Measurements from ENCODE around the gene ATG12.
"Not testable (repeated sequence)": the region's sequence is repeated elsewhere in the genome, so short reads cannot be mapped to it uniquely, and the experiment has no call there.

Gene ATG12

GRCh38 chr5:115815693-115816225 lies 25.6 kb downstream of the ATG12 start:
- no peak for TF ChIP-seq CTCF (IDR thresholded peaks at IDR 0.05; ENCODE audit: low read length, missing control alignments)
- peak overlapping the region; percentile 59 for H3K4me3 ChIP-seq (replicated peaks; ENCODE audit: low read depth, low read length)
- DNase-seq (ENCODE audit: low read depth), result no peak

DNA sequence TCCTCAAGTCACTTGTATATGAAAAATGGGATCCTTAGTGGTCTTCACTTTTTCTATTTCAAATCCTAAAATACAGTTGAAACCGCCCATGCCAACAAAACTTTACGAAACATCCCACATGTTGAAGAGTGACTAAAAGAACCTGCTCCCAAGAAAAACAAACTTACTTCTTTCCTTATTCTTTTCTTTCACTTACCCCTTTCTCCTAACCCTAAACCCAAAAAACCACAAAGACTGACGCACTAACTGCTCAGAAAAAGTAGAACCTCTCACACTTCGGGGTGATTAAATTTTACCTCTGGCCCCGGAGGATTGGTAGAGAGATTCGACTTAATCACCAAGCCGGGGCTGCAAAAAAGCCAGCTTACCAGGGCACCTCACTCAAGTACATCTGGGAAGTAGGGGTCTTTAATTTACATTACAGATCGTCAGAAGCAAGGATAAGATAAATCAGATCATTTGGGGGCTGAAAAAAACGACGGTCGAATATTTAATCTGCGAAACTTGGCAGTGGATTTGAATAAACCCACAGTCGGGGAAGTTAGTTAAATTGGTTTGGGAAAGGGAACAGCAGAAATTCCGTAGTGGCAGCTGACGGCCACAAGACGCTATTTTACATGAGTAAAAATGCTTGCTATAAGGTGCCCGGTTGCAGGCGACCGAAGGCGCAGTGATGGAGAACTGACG lies 26.2 kb downstream of the ATG12 start:
- no peak for DNase-seq (ENCODE audit: low read depth)
- no peak for TF ChIP-seq CTCF (IDR thresholded peaks at IDR 0.05; ENCODE audit: low read length, missing control alignments)
- peak overlapping the region; percentile 59 for H3K4me3 ChIP-seq (replicated peaks; ENCODE audit: low read depth, low read length)

- H3K4me3 ChIP-seq (replicated peaks; ENCODE audit: low read depth, low read length), result no peak overlapping the region
- TF ChIP-seq CTCF (IDR thresholded peaks at IDR 0.05; ENCODE audit: low read length, missing control alignments), result no peak
- no peak for DNase-seq (ENCODE audit: low read depth)
These were observed 27.6 kb downstream of the ATG12 start for GRCh38 chr5:115813719-115814118.

DNA sequence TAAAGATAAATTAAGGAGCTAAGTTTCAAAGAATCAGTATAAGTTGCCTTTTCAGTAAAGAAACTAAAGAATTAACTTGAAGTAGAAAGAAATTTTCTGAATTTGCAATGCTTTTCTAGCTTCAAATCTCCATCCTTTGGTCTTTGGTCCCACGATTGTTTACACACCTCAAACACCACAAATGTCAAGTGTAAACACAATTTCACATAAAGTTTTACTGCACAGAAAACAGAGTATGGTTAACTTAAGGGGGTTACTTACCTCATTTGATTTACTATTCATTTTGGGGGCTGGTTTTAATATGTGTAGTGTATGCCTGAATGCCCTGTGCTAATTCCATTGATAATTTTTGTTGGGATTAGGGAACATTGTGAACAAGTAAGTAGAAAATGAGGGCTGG lies 29.0 kb downstream of the ATG12 start:
- H3K4me3 ChIP-seq (replicated peaks; ENCODE audit: low read depth, low read length), result no peak overlapping the region
- no peak for TF ChIP-seq CTCF (IDR thresholded peaks at IDR 0.05; ENCODE audit: low read length, missing control alignments)
- DNase-seq (ENCODE audit: low read depth), result no peak

DNA sequence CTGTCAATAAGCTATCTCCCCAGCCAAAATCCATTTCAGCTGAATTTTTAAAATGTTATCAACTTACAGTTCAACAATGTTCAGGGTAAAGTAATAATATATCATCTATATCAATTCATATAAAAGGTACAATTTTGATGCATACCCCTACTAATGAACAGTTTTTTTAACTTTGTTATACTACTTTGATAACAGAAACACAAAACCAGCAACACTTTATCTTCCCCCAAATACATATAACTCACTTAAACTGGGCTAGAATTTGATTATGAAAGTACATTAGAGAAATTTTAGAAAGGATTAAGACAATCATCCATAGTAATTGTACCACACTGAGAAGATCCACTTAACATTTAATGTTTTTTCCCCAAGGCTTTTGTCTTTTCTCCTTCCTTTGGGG lies 30.0 kb downstream of the ATG12 start:
- TF ChIP-seq CTCF (IDR thresholded peaks at IDR 0.05; ENCODE audit: low read length, missing control alignments), result no peak
- no peak overlapping the region for H3K4me3 ChIP-seq (replicated peaks; ENCODE audit: low read depth, low read length)
- DNase-seq (ENCODE audit: low read depth), result no peak

- no peak for TF ChIP-seq CTCF (IDR thresholded peaks at IDR 0.05; ENCODE audit: low read length, missing control alignments)
- no peak for DNase-seq (ENCODE audit: low read depth)
- H3K4me3 ChIP-seq (replicated peaks; ENCODE audit: low read depth, low read length), result no peak overlapping the region
These were observed 30.6 kb downstream of the ATG12 start for GRCh38 chr5:115810761-115811160.

- H3K4me3 ChIP-seq (replicated peaks; ENCODE audit: low read depth, low read length), result no peak overlapping the region
- TF ChIP-seq CTCF (IDR thresholded peaks at IDR 0.05; ENCODE audit: low read length, missing control alignments), result no peak
- no peak for DNase-seq (ENCODE audit: low read depth)
These were observed 31.4 kb downstream of the ATG12 start for GRCh38 chr5:115809946-115810345.

GRCh38 chr5:115808066-115808465 lies 33.3 kb downstream of the ATG12 start:
- not testable (repeated sequence) for DNase-seq (ENCODE audit: low read depth); H3K4me3 ChIP-seq (replicated peaks; ENCODE audit: low read depth, low read length)
